Endodermal cell (in vitro differentiated cells): ENCODE results near the gene MCU. TPM values are rescaled to one million over a fixed set of nuclear protein-coding genes. Genes with fewer than 3 reads are reported as not detected.

Source experiments
- DNase-seq: peaks from one replicate; pipeline ENCODE4 v3.0.0-alpha.2; 2017
- H3K27ac ChIP-seq: 2 replicates; pipeline ENCODE4 v1.5.1; 2013; ENCODE audit warnings: mild to moderate bottlenecking, low read depth, low read length, moderate library complexity
- H3K27me3 ChIP-seq: 2 replicates; pipeline ENCODE4 v1.6.1; 2013; ENCODE audit warnings: mild to moderate bottlenecking, low read length, moderate library complexity; ENCODE audit not compliant: insufficient read depth, control insufficient read depth, poor library complexity, severe bottlenecking
- H3K36me3 ChIP-seq: 2 replicates; pipeline ENCODE4 v1.7.0; 2013; ENCODE audit warnings: mild to moderate bottlenecking, low read length, moderate library complexity; ENCODE audit not compliant: control insufficient read depth, insufficient read depth
- H3K4me1 ChIP-seq: one replicate; pipeline ENCODE4 v1.7.0; 2013; ENCODE audit warnings: low read length; ENCODE audit not compliant: control insufficient read depth, insufficient read depth
- H3K4me3 ChIP-seq: 2 replicates; pipeline ENCODE4 v1.5.1; 2013; ENCODE audit warnings: mild to moderate bottlenecking, low read length, moderate library complexity
- H3K9ac ChIP-seq: 2 replicates; pipeline ENCODE4 v1.6.1; 2013; ENCODE audit warnings: mild to moderate bottlenecking, low read length, moderate library complexity; ENCODE audit not compliant: poor library complexity, severe bottlenecking; ENCODE audit errors: extremely low read depth
- H3K9me3 ChIP-seq: 2 replicates; pipeline ENCODE4 v1.6.1; 2013; ENCODE audit warnings: mild to moderate bottlenecking, low read length, moderate library complexity; ENCODE audit not compliant: control insufficient read depth
- H3K27ac Mint-ChIP-seq: 2 replicates; pipeline ENCODE4 v1.8.0; 2020; ENCODE audit warnings: mixed read lengths
- H3K27me3 Mint-ChIP-seq: 2 replicates; pipeline ENCODE4 v1.8.0; 2021; ENCODE audit warnings: mild to moderate bottlenecking, mixed read lengths; ENCODE audit not compliant: insufficient read depth
- H3K36me3 Mint-ChIP-seq: 2 replicates; pipeline ENCODE4 v1.8.0; 2020; ENCODE audit warnings: low read depth, mixed read lengths
- H3K4me1 Mint-ChIP-seq: 2 replicates; pipeline ENCODE4 v1.8.0; 2020; ENCODE audit warnings: mixed read lengths
- H3K4me3 Mint-ChIP-seq: 2 replicates; pipeline ENCODE4 v1.8.0; 2020; ENCODE audit warnings: mild to moderate bottlenecking, moderate library complexity, mixed read lengths
- H3K9me3 Mint-ChIP-seq: 2 replicates; pipeline ENCODE4 v1.8.0; 2020; ENCODE audit warnings: mild to moderate bottlenecking, mixed read lengths
- CTCF ChIP-seq: fragments of 200-600 bp; sonication (generic); conservative IDR thresholded peaks from 2 replicates; pipeline ENCODE4 v1.5.0; 2021; ENCODE audit warnings: antibody characterized with exemption, mild to moderate bottlenecking
- WGBS, 2 experiments: methylation state at CpG; one replicate each; pipeline versions ENCODE4 v1.1.5 to v1.1.7; 2013; ENCODE audit warnings: missing lambda C conversion rate in 2 of 2, mixed read lengths in 1 of 2; ENCODE audit not compliant: insufficient coverage in 1 of 2, insufficient read length in 1 of 2; 5-methylcytosine and 5-hydroxymethylcytosine counted together
- total RNA-seq, 2 donors: library from RNA; stranded (reverse); fragmentation: NEBNext Ultra II Directional in 1 of 2; extraction: Animal tissue kit (Norgen Biotek cat#: 25700) in 1 of 2; gene quantifications; 2 replicates in 1 of 2; 3 replicates in 1 of 2; pipeline ENCODE4 v1.2.1, GENCODE V29; 2021

The MCU gene
- total RNA-seq, 2 donors from 2014 or later: 46.1 to 48.5 TPM

- H3K36me3 ChIP-seq: no peaks in the 10 kb centered on the region
- Mint-ChIP-seq H3K9me3 (peaks cover 1% of the 10 kb centered on the region), H3K27ac (no peak overlapping the region), H3K4me3 (no peak overlapping the region), H3K36me3 (no peaks in the 10 kb centered on the region), H3K27me3 (no peaks in the 10 kb centered on the region), H3K4me1 (peaks cover 2% of the 10 kb centered on the region)
- no peak for DNase-seq
- no peaks in the 10 kb centered on the region for H3K4me1 ChIP-seq
- no peak overlapping the region for H3K27ac ChIP-seq
- TF ChIP-seq CTCF: no peak
- H3K9me3 ChIP-seq: no peaks in the 10 kb centered on the region
- H3K27me3 ChIP-seq: no peaks in the 10 kb centered on the region
- no peak overlapping the region for H3K4me3 ChIP-seq
- no peak overlapping the region for H3K9ac ChIP-seq
Observed at GRCh38 chr10:72663971-72664370, 28.0 kb upstream of the MCU start.

- no peaks in the 10 kb centered on the region for H3K4me1 Mint-ChIP-seq
- no peak overlapping the region for H3K9ac ChIP-seq
- 83 to 89% methylated on average over 2 to 4 of the region's 4 CpGs for WGBS, 2 experiments
- no peak overlapping the region for H3K4me3 Mint-ChIP-seq
- no peaks in the 10 kb centered on the region for H3K27me3 Mint-ChIP-seq
- TF ChIP-seq CTCF: no peak
- no peak overlapping the region for H3K27ac ChIP-seq
- H3K27me3 ChIP-seq: no peaks in the 10 kb centered on the region
- H3K36me3 Mint-ChIP-seq: no peaks in the 10 kb centered on the region
- no peak for DNase-seq
- no peaks in the 10 kb centered on the region for H3K9me3 Mint-ChIP-seq
- H3K4me1 ChIP-seq: no peaks in the 10 kb centered on the region
- H3K4me3 ChIP-seq: no peak overlapping the region
- no peak overlapping the region for H3K27ac Mint-ChIP-seq
- no peaks in the 10 kb centered on the region for H3K36me3 ChIP-seq
- H3K9me3 ChIP-seq: no peaks in the 10 kb centered on the region
Observed at GRCh38 chr10:72665925-72666324, 26.0 kb upstream of the MCU start.

GRCh38 chr10:72667207-72667864 is 24.6 kb upstream of the MCU start:
- Mint-ChIP-seq H3K4me3 (no peak overlapping the region), H3K4me1 (no peaks in the 10 kb centered on the region), H3K36me3 (no peaks in the 10 kb centered on the region), H3K27ac (no peak overlapping the region), H3K27me3 (no peaks in the 10 kb centered on the region), H3K9me3 (no peaks in the 10 kb centered on the region)
- no peak for TF ChIP-seq CTCF
- no peaks in the 10 kb centered on the region for H3K27me3 ChIP-seq
- no peak overlapping the region for H3K9ac ChIP-seq
- no peaks in the 10 kb centered on the region for H3K36me3 ChIP-seq
- WGBS, 2 experiments: 95% methylated on average over 3 of the region's 3 CpGs; no CpG with 5 or more reads in 1 of the 2 experiments
- H3K9me3 ChIP-seq: no peaks in the 10 kb centered on the region
- H3K27ac ChIP-seq: no peak overlapping the region
- DNase-seq: no peak
- H3K4me3 ChIP-seq: no peak overlapping the region
- H3K4me1 ChIP-seq: no peaks in the 10 kb centered on the region
